IPS-18a (cell line): Measurements from ENCODE around the gene AGBL1.

Experiments used
- H3K27ac ChIP-seq: one replicate; pipeline ENCODE4 v1.5.1; 2013; ENCODE audit warnings: low read length
- H3K27me3 ChIP-seq: one replicate; pipeline ENCODE4 v1.6.1; 2013; ENCODE audit warnings: mild to moderate bottlenecking, low read length; ENCODE audit not compliant: control insufficient read depth, insufficient read depth
- H3K36me3 ChIP-seq: one replicate; pipeline ENCODE4 v1.6.1; 2013; ENCODE audit warnings: low read depth, low read length; ENCODE audit not compliant: control insufficient read depth
- H3K4me1 ChIP-seq: one replicate; pipeline ENCODE4 v1.6.1; 2013; ENCODE audit warnings: low read depth, low read length; ENCODE audit not compliant: control insufficient read depth
- H3K4me3 ChIP-seq: one replicate; pipeline ENCODE4 v1.5.1; 2013; ENCODE audit warnings: low read length
- H3K9ac ChIP-seq: one replicate; pipeline ENCODE4 v1.6.1; 2013; ENCODE audit warnings: mild to moderate bottlenecking, low read length, moderate library complexity
- H3K9me3 ChIP-seq: one replicate; pipeline ENCODE4 v1.6.1; 2013; ENCODE audit warnings: low read depth, low read length; ENCODE audit not compliant: control insufficient read depth

The AGBL1 gene

DNA sequence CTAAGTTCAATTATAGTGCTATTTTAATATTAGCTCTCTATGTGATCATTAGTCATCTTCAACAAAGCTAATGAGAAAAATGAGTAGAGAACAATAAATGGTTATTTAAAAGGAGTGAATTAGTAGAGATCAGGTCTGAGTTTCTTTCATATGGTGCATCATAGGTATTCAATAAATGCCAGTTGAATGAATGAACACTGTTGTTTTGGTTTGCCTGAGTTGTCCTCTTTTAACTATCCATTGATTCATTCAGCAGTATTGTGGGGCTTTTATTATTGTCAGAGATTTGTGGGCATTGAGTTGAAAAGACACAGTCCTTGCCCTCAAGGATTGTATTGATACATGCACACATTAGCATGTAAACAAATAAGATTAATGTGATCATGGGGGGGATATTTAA lies 88.2 kb downstream of the AGBL1 start:
- Histone ChIP-seq H3K27me3 (no peaks in the 10 kb centered on the region), H3K9ac (no peak overlapping the region), H3K36me3 (no peaks in the 10 kb centered on the region), H3K27ac (no peak overlapping the region), H3K4me1 (peaks cover 8% of the 10 kb centered on the region), H3K4me3 (no peak overlapping the region), H3K9me3 (no peaks in the 10 kb centered on the region)

DNA sequence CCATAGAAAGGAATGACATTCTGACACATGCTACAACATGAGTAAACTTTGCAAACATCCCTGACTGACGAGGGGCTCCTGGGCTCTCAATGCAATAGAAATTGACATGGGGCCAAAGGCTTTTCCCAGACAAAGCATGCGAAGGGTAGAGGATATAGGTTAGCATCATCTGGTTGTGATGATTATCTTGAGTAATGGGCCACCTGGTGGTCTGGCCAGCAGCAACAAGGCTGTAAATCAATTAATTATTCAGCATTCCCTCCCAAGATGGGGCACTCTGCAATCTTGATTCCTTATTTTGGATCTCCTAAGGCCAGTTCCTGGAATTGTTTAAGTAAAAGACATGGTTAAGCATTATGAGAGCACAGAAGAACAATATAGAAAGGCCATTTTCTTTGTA lies 99.2 kb downstream of the AGBL1 start:
- no peak overlapping the region for H3K9ac ChIP-seq
- H3K36me3 ChIP-seq = no peaks in the 10 kb centered on the region
- no peaks in the 10 kb centered on the region for H3K9me3 ChIP-seq
- no peak overlapping the region for H3K27ac ChIP-seq
- H3K4me3 ChIP-seq = no peak overlapping the region
- no peaks in the 10 kb centered on the region for H3K27me3 ChIP-seq
- no peaks in the 10 kb centered on the region for H3K4me1 ChIP-seq

DNA sequence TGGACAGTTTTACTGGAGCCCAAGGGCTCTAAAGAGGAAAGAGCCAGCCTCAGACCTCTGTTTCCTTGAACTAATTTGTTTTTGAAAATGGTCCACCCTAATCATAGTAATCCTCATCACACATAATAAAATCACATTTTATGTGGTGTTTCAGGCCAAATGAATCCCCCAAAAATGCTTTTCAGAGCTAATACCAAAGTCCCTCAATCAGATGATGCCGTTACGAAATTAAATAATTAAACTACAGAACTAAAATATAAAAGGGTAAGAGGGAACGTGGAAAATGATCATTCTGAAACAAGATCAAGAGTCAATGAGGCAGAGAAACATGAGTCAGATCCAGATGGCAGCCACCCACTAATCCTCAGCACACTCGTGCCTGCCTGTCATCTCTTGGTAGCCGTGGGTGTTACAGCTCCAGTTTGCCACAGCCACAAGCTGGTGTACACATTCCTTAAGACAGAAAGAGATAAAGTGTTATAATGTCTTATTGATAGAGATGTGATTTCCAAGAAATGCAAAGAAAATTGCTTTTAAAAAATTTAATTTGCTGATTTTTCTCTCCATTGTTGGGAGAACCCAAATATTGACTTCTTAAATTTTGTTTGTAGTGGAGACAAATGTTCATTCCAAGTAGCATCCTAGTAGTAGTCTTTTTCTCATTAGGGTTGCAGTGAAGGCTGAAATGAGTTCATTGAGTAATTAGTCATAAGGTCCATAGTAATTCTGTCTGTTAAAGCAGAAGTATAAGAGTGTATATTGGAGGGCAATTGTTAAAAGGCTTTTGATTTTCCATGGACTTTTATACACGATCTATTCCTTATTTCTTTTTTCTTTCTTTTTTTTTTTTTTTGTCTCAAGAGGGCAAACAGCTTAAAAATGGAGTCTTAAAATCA lies 104.2 kb downstream of the AGBL1 start:
- H3K9me3 ChIP-seq = no peaks in the 10 kb centered on the region
- H3K36me3 ChIP-seq = no peaks in the 10 kb centered on the region
- H3K4me1 ChIP-seq = no peaks in the 10 kb centered on the region
- no peak overlapping the region for H3K27ac ChIP-seq
- H3K4me3 ChIP-seq = no peak overlapping the region
- H3K27me3 ChIP-seq = no peaks in the 10 kb centered on the region
- no peak overlapping the region for H3K9ac ChIP-seq

DNA sequence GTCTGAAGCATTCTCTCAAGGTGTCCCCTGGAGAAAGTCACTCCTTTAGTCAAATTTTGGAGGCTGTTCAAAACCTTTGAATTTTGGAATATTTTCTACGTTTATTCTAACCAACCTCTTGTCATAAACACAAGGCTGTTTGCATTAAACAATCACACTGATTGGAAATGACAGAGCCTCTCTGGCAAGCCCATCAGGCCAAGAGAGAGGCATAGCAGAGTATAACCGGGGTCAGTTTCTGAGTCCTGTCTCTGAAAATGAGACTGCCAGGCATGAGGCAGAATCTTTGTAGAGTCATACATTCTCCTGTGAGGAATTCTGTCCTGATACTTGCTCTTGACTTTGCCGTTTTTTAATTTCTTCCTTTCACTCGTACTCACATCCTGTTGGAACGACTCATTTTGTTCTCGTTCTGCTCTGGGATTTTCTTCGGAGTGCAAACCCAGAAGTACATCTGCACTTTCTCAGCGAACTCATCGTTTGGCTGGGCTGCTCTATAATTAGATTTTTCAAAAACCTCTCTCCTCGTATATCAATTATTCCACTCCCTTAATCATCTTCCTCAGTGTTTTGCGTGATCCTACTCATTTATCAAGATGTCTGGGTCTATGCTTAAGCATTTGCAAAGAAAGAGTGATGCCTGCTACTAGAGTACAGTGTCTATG lies 114.2 kb downstream of the AGBL1 start:
- H3K4me3 ChIP-seq = no peak overlapping the region
- H3K27me3 ChIP-seq = no peaks in the 10 kb centered on the region
- no peaks in the 10 kb centered on the region for H3K9me3 ChIP-seq
- no peak overlapping the region for H3K27ac ChIP-seq
- no peaks in the 10 kb centered on the region for H3K36me3 ChIP-seq
- H3K4me1 ChIP-seq = no peaks in the 10 kb centered on the region
- H3K9ac ChIP-seq = no peak overlapping the region

DNA sequence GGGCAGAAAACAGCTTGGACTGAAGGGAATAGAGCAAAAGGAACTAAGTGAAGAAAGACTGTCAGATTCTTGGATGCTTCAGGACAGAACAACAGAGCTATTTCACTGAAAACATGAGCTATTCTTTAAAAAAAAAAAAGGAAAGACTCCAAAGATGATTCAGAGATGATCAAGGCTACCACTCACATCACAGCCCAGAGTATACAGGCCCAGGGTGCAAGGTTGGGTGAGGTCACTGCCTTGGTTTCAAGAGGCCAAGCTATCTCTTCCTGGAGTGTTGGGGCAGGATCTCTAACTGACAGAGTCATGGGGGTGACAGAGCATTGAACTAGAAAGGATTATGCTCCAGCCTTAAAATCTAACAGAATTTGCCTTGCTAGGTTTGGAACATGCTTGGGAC lies 118.1 kb downstream of the AGBL1 start:
- Histone ChIP-seq H3K9me3 (no peaks in the 10 kb centered on the region), H3K27me3 (no peaks in the 10 kb centered on the region), H3K9ac (no peak overlapping the region), H3K4me3 (no peak overlapping the region), H3K36me3 (no peaks in the 10 kb centered on the region), H3K27ac (no peak overlapping the region), H3K4me1 (peaks cover 6% of the 10 kb centered on the region)

DNA sequence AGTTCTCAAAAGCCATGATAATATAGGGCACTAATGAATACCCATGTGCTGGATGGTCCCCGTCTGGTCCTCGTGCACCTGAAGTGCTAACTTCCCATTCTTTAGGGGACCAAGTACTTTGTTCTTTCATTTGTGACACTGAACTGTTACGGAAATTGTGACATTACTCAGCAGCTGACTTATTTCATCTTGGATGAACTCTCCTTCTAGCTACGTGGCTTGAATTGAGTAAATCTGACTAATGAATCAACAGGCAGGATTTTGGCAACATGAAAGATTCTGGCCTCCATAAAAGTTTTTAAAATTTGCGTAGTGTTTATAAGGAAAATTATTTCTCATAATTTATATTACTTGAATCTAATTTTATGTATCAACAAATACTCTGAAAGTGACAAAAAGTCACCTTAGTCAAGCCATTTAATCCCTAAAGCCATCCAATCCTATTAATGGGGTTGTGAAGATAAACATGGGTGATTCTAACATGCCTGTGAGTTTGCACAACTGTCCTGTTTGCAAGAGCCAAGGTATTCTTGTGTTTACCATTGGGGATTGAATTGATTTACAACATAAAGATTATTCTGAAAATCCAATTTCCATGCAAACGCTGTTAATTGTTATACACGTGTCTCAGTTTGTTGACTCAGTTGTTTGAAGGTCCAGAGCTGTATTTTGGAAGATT lies 119.9 kb downstream of the AGBL1 start:
- H3K4me3 ChIP-seq = no peak overlapping the region
- H3K27ac ChIP-seq = no peak overlapping the region
- no peaks in the 10 kb centered on the region for H3K27me3 ChIP-seq
- H3K36me3 ChIP-seq = no peaks in the 10 kb centered on the region
- no peaks in the 10 kb centered on the region for H3K9me3 ChIP-seq
- peaks cover 6% of the 10 kb centered on the region for H3K4me1 ChIP-seq
- no peak overlapping the region for H3K9ac ChIP-seq

DNA sequence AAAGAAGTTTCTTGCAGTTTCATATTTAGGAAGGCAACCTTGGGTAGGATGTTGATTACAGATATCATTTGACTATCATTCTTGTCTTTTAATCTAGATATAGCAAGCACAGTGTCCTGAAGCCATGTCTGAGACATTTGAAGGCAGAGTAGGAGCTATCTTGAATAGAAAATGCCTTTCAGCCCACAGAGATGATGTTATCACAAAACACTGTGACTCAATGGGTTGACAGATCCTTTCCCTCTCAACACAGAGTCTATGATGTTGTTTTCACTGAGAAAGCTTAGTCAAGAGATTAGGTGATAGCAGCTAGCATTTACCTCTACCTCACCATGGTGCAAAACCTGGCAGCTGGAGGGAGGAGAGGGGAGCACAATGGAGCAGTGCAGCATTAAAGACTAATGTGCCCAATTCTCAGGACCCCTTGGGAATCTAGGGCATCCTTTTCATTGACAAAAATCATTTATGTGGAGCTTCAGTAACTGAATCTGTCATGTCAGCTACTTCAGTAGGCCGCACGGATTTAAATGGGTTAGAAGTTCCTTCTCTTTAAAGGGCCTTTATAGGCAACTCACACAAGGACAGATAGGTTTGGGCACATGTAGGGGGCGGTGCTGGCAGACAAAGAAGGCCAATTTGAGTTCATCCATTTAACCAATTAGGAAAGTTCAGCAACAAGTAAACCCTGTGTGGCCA lies 121.8 kb downstream of the AGBL1 start:
- Histone ChIP-seq H3K9me3 (no peaks in the 10 kb centered on the region), H3K9ac (no peak overlapping the region), H3K27ac (no peak overlapping the region), H3K4me1 (peaks cover 6% of the 10 kb centered on the region), H3K36me3 (no peaks in the 10 kb centered on the region), H3K4me3 (no peak overlapping the region), H3K27me3 (no peaks in the 10 kb centered on the region)

DNA sequence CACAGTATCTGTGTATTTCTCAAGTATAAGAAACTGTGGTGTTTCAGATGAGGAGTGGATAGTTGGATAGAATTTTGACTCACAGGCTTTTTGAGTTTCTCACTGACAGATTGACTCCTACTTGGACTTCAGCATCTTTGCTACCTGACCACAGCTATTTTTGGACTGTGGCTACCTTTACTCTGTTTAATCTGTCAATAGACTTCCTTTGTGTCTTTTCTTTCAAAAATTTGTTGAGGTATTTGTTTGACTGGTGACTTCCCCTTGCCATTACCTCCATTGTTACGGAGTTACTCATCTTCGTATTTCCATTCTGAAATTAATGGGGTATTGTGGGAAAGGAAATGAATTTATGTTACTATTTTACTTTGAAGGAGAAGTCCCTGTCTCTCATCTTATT lies 123.8 kb downstream of the AGBL1 start:
- H3K36me3 ChIP-seq = no peaks in the 10 kb centered on the region
- H3K4me1 ChIP-seq = peaks cover 6% of the 10 kb centered on the region
- no peak overlapping the region for H3K9ac ChIP-seq
- H3K27me3 ChIP-seq = no peaks in the 10 kb centered on the region
- no peak overlapping the region for H3K27ac ChIP-seq
- H3K4me3 ChIP-seq = no peak overlapping the region
- no peaks in the 10 kb centered on the region for H3K9me3 ChIP-seq

DNA sequence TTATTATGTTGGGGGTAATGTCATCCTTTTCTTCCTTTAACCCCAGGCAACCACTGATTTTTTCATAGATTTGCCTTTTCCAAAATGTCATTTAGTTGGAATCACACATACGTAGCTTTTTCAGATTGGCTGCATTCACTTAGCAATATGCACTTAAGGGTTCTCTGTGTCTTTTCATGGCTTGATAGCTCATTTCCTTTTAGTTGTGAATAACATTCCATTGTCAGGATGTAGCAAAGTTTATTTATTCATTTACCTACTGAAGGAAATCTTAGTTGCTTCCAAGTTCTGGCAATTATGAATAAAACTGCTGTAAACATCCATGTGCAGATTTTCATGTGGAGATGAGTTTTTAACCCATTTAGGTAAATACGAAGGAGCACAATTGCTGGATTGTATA lies 125.4 kb downstream of the AGBL1 start:
- no peaks in the 10 kb centered on the region for H3K9me3 ChIP-seq
- H3K36me3 ChIP-seq = no peaks in the 10 kb centered on the region
- peaks cover 2% of the 10 kb centered on the region for H3K4me1 ChIP-seq
- no peak overlapping the region for H3K4me3 ChIP-seq
- H3K9ac ChIP-seq = no peak overlapping the region
- no peaks in the 10 kb centered on the region for H3K27me3 ChIP-seq
- H3K27ac ChIP-seq = no peak overlapping the region

DNA sequence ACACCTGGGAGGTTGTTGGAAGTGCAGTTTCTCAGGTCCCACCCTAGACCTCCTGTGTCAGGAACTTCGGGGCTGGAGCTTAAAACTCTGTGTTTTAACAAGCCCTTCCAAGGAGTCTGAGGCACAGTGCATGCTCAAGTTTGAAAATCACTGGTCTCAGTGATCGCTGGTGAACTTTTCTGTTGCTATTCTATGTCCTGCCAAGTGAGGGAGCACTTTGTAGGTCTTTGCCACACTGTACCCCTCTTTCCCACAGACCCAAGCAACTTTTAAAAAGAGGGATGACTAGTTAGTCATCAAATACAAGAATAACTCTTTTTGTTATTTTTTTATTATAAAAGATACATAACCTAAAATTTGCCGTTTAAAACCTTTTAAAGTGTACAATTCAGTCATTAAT lies 133.7 kb downstream of the AGBL1 start:
- peaks cover 9% of the 10 kb centered on the region for H3K9me3 ChIP-seq
- H3K9ac ChIP-seq = no peak overlapping the region
- H3K27me3 ChIP-seq = no peaks in the 10 kb centered on the region
- H3K27ac ChIP-seq = no peak overlapping the region
- no peak overlapping the region for H3K4me3 ChIP-seq
- H3K4me1 ChIP-seq = no peaks in the 10 kb centered on the region
- H3K36me3 ChIP-seq = no peaks in the 10 kb centered on the region

DNA sequence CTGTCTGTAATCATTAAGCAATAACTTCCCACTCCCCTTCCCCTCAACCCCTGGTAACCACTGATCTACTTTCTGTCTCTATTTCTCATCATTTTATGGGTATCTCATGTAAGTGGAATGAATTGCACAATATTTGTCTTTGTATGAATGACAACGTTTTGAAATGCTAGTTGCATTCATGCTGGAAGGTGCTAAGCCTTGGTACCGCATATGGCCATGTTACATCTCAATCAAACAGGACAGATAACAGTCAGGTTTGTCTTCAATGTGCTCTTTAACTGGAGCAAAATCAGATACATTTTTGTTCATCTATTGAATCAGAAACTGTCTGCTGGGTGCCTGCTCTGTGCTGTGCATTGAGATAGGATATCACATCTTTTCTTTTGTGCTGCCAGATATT lies 134.2 kb downstream of the AGBL1 start:
- H3K4me1 ChIP-seq = no peaks in the 10 kb centered on the region
- H3K36me3 ChIP-seq = no peaks in the 10 kb centered on the region
- no peak overlapping the region for H3K4me3 ChIP-seq
- H3K9ac ChIP-seq = no peak overlapping the region
- no peaks in the 10 kb centered on the region for H3K27me3 ChIP-seq
- peaks cover 9% of the 10 kb centered on the region for H3K9me3 ChIP-seq
- no peak overlapping the region for H3K27ac ChIP-seq
